HepG2 (cell line): ENCODE results near the gene EDEM1. TPM values are rescaled to one million over a fixed set of nuclear protein-coding genes. Genes with fewer than 3 reads are reported as not detected.

Source experiments
- ATAC-seq: fragments of 200-7000 bp; cut with Tn5 transposase; 3 replicates; pipeline ENCODE4 v1.9.1; 2020; ENCODE audit warnings: mild to moderate bottlenecking, moderate library complexity
- BruUV-seq: library from RNA; stranded (reverse); fragments of 400-500 nt; replicated peaks from 2 replicates; lab custom pipeline; 2021; lab: Mats Ljungman, UMichigan
- CTCF ChIA-PET: fragments of 300-600 bp; formaldehyde crosslinking; extraction: SDS; loops from one replicate; lab custom pipeline; 2021; ENCODE audit warnings: low total read pairs, inconsistent platforms, low intra/inter-chr PET ratio; lab: Yijun Ruan, JAX
- POLR2A ChIA-PET: fragments of 350-600 bp; sonication (Branson Sonifier 250); formaldehyde crosslinking; loops from one replicate; lab custom pipeline; 2020; ENCODE audit warnings: antibody characterized with exemption, inconsistent platforms; lab: Yijun Ruan, JAX
- DNase-seq: peaks from one replicate; pipeline ENCODE4 v3.0.0-alpha.2; 2015; ENCODE audit warnings: low spot score
- FAIRE-seq: peaks from 3 replicates; lab custom pipeline; 2011; peaks lifted over from hg19 to GRCh38; lab: Jason Lieb, UNC
- H2AFZ ChIP-seq: one replicate; pipeline ENCODE4 v1.6.1; 2011; ENCODE audit warnings: low read length, inconsistent platforms
- H3K27ac ChIP-seq: fragments of 300-600 bp; 3 replicates; pipeline ENCODE4 v1.8.0; 2011; ENCODE audit warnings: mixed run types, mild to moderate bottlenecking, mixed read lengths, low read length, inconsistent platforms; ENCODE audit not compliant: insufficient read depth; ENCODE audit errors: extremely low read length
- H3K27me3 ChIP-seq, 2 experiments: fragments of 200-600 bp in 1 of 2; 2 replicates in 1 of 2; 3 replicates in 1 of 2; pipeline versions ENCODE4 v1.6.0 to v1.8.0; 2011; ENCODE audit warnings: low read length in 2 of 2, mild to moderate bottlenecking in 2 of 2, moderate library complexity in 2 of 2, inconsistent platforms in 1 of 2; ENCODE audit not compliant: insufficient read depth in 2 of 2, control insufficient read depth in 1 of 2
- H3K36me3 ChIP-seq, 2 experiments: fragments of 200-600 bp in 1 of 2; replicated peaks in 1 of 2; 2 replicates in 1 of 2; 3 replicates in 1 of 2; pipeline versions ENCODE4 v1.5.1 to v1.8.0; 2011; ENCODE audit warnings: low read length in 2 of 2, inconsistent platforms in 1 of 2; ENCODE audit not compliant: insufficient read depth in 2 of 2, control insufficient read depth in 1 of 2
- H3K4me1 ChIP-seq: 2 replicates; pipeline ENCODE4 v1.5.1; 2012; ENCODE audit warnings: low read length, inconsistent platforms; ENCODE audit not compliant: insufficient read depth
- H3K4me2 ChIP-seq: 2 replicates; pipeline ENCODE4 v1.6.0; 2011; ENCODE audit warnings: low read depth, low read length, inconsistent platforms
- H3K4me3 ChIP-seq, 3 experiments: fragments of 200-600 bp in 1 of 3; sonication (generic), shearing (Covaris generic) in 1 of 3; replicated peaks in 1 of 3; 2 replicates each; pipeline ENCODE4 v1.5.1; 2011 to 2016; ENCODE audit warnings: low read length in 3 of 3, inconsistent platforms in 2 of 3, low read depth in 2 of 3, mild to moderate bottlenecking in 2 of 3, control low read depth in 1 of 3, mixed read lengths in 1 of 3; ENCODE audit not compliant: insufficient read depth in 1 of 3
- H3K79me2 ChIP-seq: one replicate; pipeline ENCODE4 v1.6.1; 2011; ENCODE audit warnings: low read length, inconsistent platforms; ENCODE audit not compliant: insufficient read depth
- H3K9ac ChIP-seq: 2 replicates; pipeline ENCODE4 v1.6.0; 2011; ENCODE audit warnings: mild to moderate bottlenecking, low read depth, low read length, inconsistent platforms; ENCODE audit not compliant: insufficient read depth
- H3K9me3 ChIP-seq: 2 replicates; pipeline ENCODE4 v1.5.1; 2012; ENCODE audit warnings: mild to moderate bottlenecking, low read length
- H4K20me1 ChIP-seq: 2 replicates; pipeline ENCODE4 v1.6.0; 2011; ENCODE audit warnings: inconsistent platforms, mild to moderate bottlenecking, low read length, moderate library complexity; ENCODE audit not compliant: insufficient read depth
- HNF4A ChIP-seq: sonication (generic); formaldehyde crosslinking; IDR thresholded peaks from 2 replicates; pipeline ENCODE4 v1.4.0; 2020; ENCODE audit warnings: missing genetic modification reagents
- IRF1 ChIP-seq: sonication (generic); formaldehyde crosslinking; IDR thresholded peaks from 2 replicates; pipeline ENCODE4 v1.4.0; 2020; ENCODE audit warnings: low read depth, mild to moderate bottlenecking, missing genetic modification reagents
- NONO ChIP-seq, 2 experiments: fragments of 450-650 bp in 1 of 2; sonication (generic) in 1 of 2; formaldehyde crosslinking in 1 of 2; IDR thresholded peaks in 1 of 2; conservative IDR thresholded peaks in 1 of 2; 2 replicates each; pipeline versions ENCODE4 v1.6.1 to v1.8.0; 2017 to 2022; ENCODE audit warnings: mild to moderate bottlenecking in 1 of 2, missing genetic modification reagents in 1 of 2, moderate library complexity in 1 of 2
- NR2F2 ChIP-seq: IDR thresholded peaks from 2 replicates; pipeline ENCODE4 v1.6.1; 2012; ENCODE audit warnings: low read depth, inconsistent platforms, borderline replicate concordance
- PHF5A ChIP-seq: IDR thresholded peaks from one replicate; pipeline ENCODE4 v1.6.1; 2018; ENCODE audit warnings: low read depth, missing genetic modification reagents; ENCODE audit not compliant: unreplicated experiment
- PRMT3 ChIP-seq: sonication (generic); formaldehyde crosslinking; IDR thresholded peaks from 2 replicates; pipeline ENCODE4 v1.8.1; 2022; ENCODE audit warnings: low read depth, mild to moderate bottlenecking, moderate library complexity, missing genetic modification reagents, borderline replicate concordance
- SAFB2 ChIP-seq: sonication (generic); formaldehyde crosslinking; IDR thresholded peaks from 2 replicates; pipeline ENCODE4 v1.5.1; 2020; ENCODE audit warnings: missing genetic modification reagents, low read depth, mild to moderate bottlenecking, borderline replicate concordance
- TERF1 ChIP-seq: sonication (generic); formaldehyde crosslinking; IDR thresholded peaks from 2 replicates; pipeline ENCODE4 v1.8.0; 2022; ENCODE audit warnings: mild to moderate bottlenecking, missing genetic modification reagents, moderate library complexity
- ZBTB3 ChIP-seq: sonication (generic); formaldehyde crosslinking; IDR thresholded peaks from 2 replicates; pipeline ENCODE4 v1.4.0; 2020; ENCODE audit warnings: low read depth, mild to moderate bottlenecking, moderate library complexity, missing genetic modification reagents, borderline replicate concordance
- ZNF17 ChIP-seq: sonication (generic); formaldehyde crosslinking; IDR thresholded peaks from 2 replicates; pipeline ENCODE4 v1.5.0; 2020; ENCODE audit warnings: mild to moderate bottlenecking, missing genetic modification reagents
- ZNF296 ChIP-seq: sonication (generic); formaldehyde crosslinking; conservative IDR thresholded peaks from 2 replicates; pipeline ENCODE4 v1.5.0; 2020; ENCODE audit warnings: mild to moderate bottlenecking, missing genetic modification reagents
- ZNF558 ChIP-seq: sonication (generic); formaldehyde crosslinking; IDR thresholded peaks from 2 replicates; pipeline ENCODE4 v1.9.0; 2022; ENCODE audit warnings: mild to moderate bottlenecking, missing genetic modification reagents, borderline replicate concordance
- ZNF83 ChIP-seq: sonication (generic); formaldehyde crosslinking; IDR thresholded peaks from 2 replicates; pipeline ENCODE4 v1.4.0; 2020; ENCODE audit warnings: missing genetic modification reagents, mild to moderate bottlenecking, borderline replicate concordance
- WGBS: methylation state at CpG from one replicate; pipeline ENCODE4 v1.1.6; 2017; ENCODE audit warnings: low lambda C conversion rate; 5-methylcytosine and 5-hydroxymethylcytosine counted together
- in situ Hi-C: cut with HindIII; loops from 2 replicates; pipeline ENCODE4 v1.10.0; 2017; ENCODE audit warnings: low pct_unique_long_range_greater_than_20kb; ENCODE audit not compliant: extremely low pct_ligation_motif_present
- intact Hi-C: fragments of 100-400 bp; cut with micrococcal nuclease; formaldehyde crosslinking; loops from one replicate; pipeline ENCODE4 v1.10.0; 2022; ENCODE audit not compliant: unreplicated experiment
- polyA plus RNA-seq, 8 experiments: library from polyadenylated mRNA; depleted of rRNA in 3 of 8; stranded (reverse) in 7 of 8; unstranded in 1 of 8; fragments of >200 nt; fragmentation: Illumina TruSeq in 4 of 8; extraction: Trizol in 4 of 8; gene quantifications; 2 replicates each; pipeline versions ENCODE4 v1.2.1 to v1.2.3, GENCODE V29; 2011 to 2016; ENCODE audit warnings: low read depth in 4 of 8, missing spikeins in 1 of 8, mixed read lengths in 1 of 8; ENCODE audit not compliant: insufficient read depth in 1 of 8
- total RNA-seq, 5 experiments: library from RNA; depleted of rRNA; stranded (reverse); fragments of >200 nt; fragmentation: Illumina TruSeq; extraction: Trizol; gene quantifications; 2 replicates each; pipeline ENCODE4 v1.2.3, GENCODE V29; 2016; ENCODE audit warnings: low read depth in 1 of 5

EDEM1 gene
- total and polyA plus RNA-seq, 2 of the 13 experiments (the other 11 are each of a cell fraction or from before 2014, with no cell fraction given): 13.8 to 25.8 TPM

GRCh38 chr3:5168110-5168509 is 19.4 kb upstream of the EDEM1 start:
- DNase-seq (no peak), ATAC-seq (no peak)
- Histone ChIP-seq H2AFZ (no peak overlapping the region), H3K4me2 (no peak overlapping the region), H3K9ac (no peak overlapping the region), H4K20me1 (no peaks in the 10 kb centered on the region; the same call in 1 of the 2 replicates), H3K4me1 (no peaks in the 10 kb centered on the region), H3K4me3 (no peak overlapping the region), H3K27me3 (no peaks in the 10 kb centered on the region), H3K79me2 (peaks cover 42% of the 10 kb centered on the region)
- intact Hi-C loops (no loop called here), in situ Hi-C loops (no loop called here)
- no TSS peak for BruUV-seq
- 97% methylated on average over 4 of the region's 4 CpGs for WGBS
- ChIA-PET POLR2A (no interaction called here), CTCF (no interaction called here)
- no peak for TF ChIP-seq NONO (IDR thresholded peaks at IDR 0.05)
- TF ChIP-seq NONO (CRISPR knock-in tag; conservative IDR thresholded peaks at IDR 0.05): no peak
- TF ChIP-seq PRMT3 (CRISPR knock-in tag): no peak
- TF ChIP-seq, all 625 proteins: peak for 0
- no peak for FAIRE-seq
- Histone ChIP-seq H3K27ac (no peak overlapping the region), H3K36me3 (peaks cover 1 to 13% of the 10 kb centered on the region in 2 experiments), H3K9me3 (no peaks in the 10 kb centered on the region)

GRCh38 chr3:5169807-5170206 is 17.7 kb upstream of the EDEM1 start:
- Histone ChIP-seq H3K36me3 (peaks cover 3 to 25% of the 10 kb centered on the region in 2 experiments), H3K4me1 (no peaks in the 10 kb centered on the region), H3K9ac (no peak overlapping the region), H3K27me3 (no peaks in the 10 kb centered on the region), H3K4me3 (no peak overlapping the region), H3K4me2 (no peak overlapping the region), H2AFZ (no peak overlapping the region), H3K79me2 (peaks cover 27% of the 10 kb centered on the region), H3K9me3 (no peaks in the 10 kb centered on the region), H3K27ac (no peak overlapping the region), H4K20me1 (no peaks in the 10 kb centered on the region; the same call in 1 of the 2 replicates)
- BruUV-seq: no TSS peak
- intact Hi-C loops: no loop called here
- ATAC-seq: no peak
- CTCF ChIA-PET: no interaction called here
- POLR2A ChIA-PET: no interaction called here
- 90% methylated on average over 2 of the region's 2 CpGs for WGBS
- no peak for FAIRE-seq
- in situ Hi-C loops: no loop called here
- no peak for DNase-seq
- TF ChIP-seq ZNF558: no peak
- no peak for TF ChIP-seq IRF1 (CRISPR knock-in tag)
- TF ChIP-seq PHF5A (CRISPR knock-in tag): no peak
- TF ChIP-seq ZNF83 (CRISPR knock-in tag): no peak
- no peak for TF ChIP-seq SAFB2
- TF ChIP-seq TERF1: no peak
- no peak for TF ChIP-seq NR2F2
- TF ChIP-seq ZNF296 (CRISPR knock-in tag): no peak
- no peak for TF ChIP-seq ZBTB3
- no peak for TF ChIP-seq HNF4A (CRISPR knock-in tag)
- TF ChIP-seq ZNF17: no peak
